Gastrocnemius medialis (tissue), 4 donors: Measurements from ENCODE around the gene ERICH3.

ENCODE experiments used
- CTCF ChIP-seq, 5 experiments: fragments of 450-650 bp in 3 of 5; fragments of 200-600 bp in 2 of 5; sonication (generic) in 2 of 5; IDR thresholded peaks in 4 of 5; conservative IDR thresholded peaks in 1 of 5; 1 replicate in 4 of 5; 2 replicates in 1 of 5; pipeline ENCODE4 v1.5.1; 2016 to 2019; ENCODE audit warnings: antibody characterized with exemption in 5 of 5, mild to moderate bottlenecking in 3 of 5, moderate library complexity in 3 of 5
- POLR2A ChIP-seq, 2 donors: fragments of 450-650 bp; IDR thresholded peaks; one replicate each; pipeline ENCODE4 v1.6.1; 2017; ENCODE audit warnings: antibody characterized with exemption in 2 of 2, mild to moderate bottlenecking in 2 of 2, moderate library complexity in 2 of 2

- TF ChIP-seq CTCF (IDR thresholded peaks at IDR 0.05 in 4 of 5, conservative IDR thresholded peaks at IDR 0.05 in 1 of 5), result no peak
- TF ChIP-seq POLR2A (IDR thresholded peaks at IDR 0.05), result no peak
Observed at GRCh38 chr1:74534241-74534640, 139.4 kb downstream of the ERICH3 start.
